Upper lobe of right lung (tissue), 1 donor: ENCODE results near the gene TMPRSS11E. TPM values are rescaled to one million over a fixed set of nuclear protein-coding genes. Genes with fewer than 3 reads are reported as not detected.
"Not testable (repeated sequence)": the region's sequence is repeated elsewhere in the genome, so short reads cannot be mapped to it uniquely, and the experiment has no call there.

ENCODE experiments used
- ATAC-seq: fragments of 200-7000 bp; cut with Tn5 transposase; one replicate; pipeline ENCODE4 v1.9.1; 2020; ENCODE audit warnings: mild to moderate bottlenecking, moderate library complexity
- DNase-seq: peaks from one replicate; pipeline ENCODE4 v3.0.0-alpha.2; 2020
- H3K27ac ChIP-seq: fragments of 200-600 bp; one replicate; pipeline ENCODE4 v1.8.0; 2022
- H3K27me3 ChIP-seq: fragments of 200-600 bp; one replicate; pipeline ENCODE4 v1.8.0; 2022; ENCODE audit warnings: mild to moderate bottlenecking
- H3K36me3 ChIP-seq: fragments of 200-600 bp; one replicate; pipeline ENCODE4 v1.8.0; 2022
- H3K4me1 ChIP-seq: fragments of 200-600 bp; one replicate; pipeline ENCODE4 v1.8.0; 2022
- H3K4me3 ChIP-seq: fragments of 200-600 bp; one replicate; pipeline ENCODE4 v1.8.0; 2022; ENCODE audit warnings: mild to moderate bottlenecking
- H3K9me3 ChIP-seq: fragments of 200-600 bp; one replicate; pipeline ENCODE4 v1.8.0; 2022
- intact Hi-C: fragments of 100-400 bp; cut with DNase I; formaldehyde crosslinking; loops from one replicate; pipeline ENCODE4 v1.11.0; 2022
- total RNA-seq: library from RNA; stranded (reverse); fragmentation: NEBNext Ultra II Directional; extraction: Animal tissue kit (Norgen Biotek cat#: 25700); gene quantifications from one replicate; pipeline ENCODE4 v1.2.1, GENCODE V29; 2021
- TF ChIP-seq, protein P1 (sequence below): fragments of 200-600 bp; IDR thresholded peaks from one replicate; pipeline ENCODE4 v1.8.0; 2022; ENCODE audit warnings: antibody characterized with exemption
- donor health status: DM: no; HTN: yes; CAD: no; lungs with severe emphysema.

TMPRSS11E gene
- total RNA-seq, 1 donor from 2014 or later, result not detected

DNA sequence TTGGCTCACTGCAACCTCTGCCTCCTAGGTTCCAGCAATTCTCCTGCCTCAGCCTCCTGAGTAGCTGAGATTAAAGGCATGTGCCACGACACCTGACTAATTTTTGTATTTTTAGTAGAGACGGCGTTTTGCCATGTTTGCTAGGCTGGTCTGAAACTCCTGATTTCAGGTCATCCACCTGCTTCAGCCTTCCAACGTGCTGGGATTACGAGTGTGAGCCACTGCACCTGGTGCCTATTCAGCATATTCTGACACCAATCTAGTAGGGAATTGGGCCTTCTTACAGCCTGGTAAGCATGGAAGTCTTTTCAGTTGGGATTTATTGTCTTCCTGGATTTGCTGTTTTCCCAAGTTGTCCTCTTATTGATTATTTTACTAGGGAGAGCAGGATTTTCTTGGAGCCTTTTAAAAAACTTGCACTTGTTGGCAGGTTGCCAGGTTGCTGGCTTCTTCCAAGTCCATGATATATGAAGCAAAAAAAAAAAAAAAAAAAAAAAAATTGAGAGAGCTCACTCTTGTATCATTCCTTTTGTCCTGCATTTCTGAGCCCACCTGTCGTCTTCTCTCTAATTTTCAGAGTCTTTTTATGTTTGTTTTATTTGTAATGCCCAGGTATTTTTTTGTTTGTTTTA lies 43.7 kb downstream of the TMPRSS11E start:
- intact Hi-C loops, result no loop called here
- ATAC-seq (no peak), DNase-seq (no peak)
- Histone ChIP-seq H3K9me3 (no peaks in the 10 kb centered on the region), H3K36me3 (no peaks in the 10 kb centered on the region), H3K27ac (no peak overlapping the region), H3K4me3 (no peak overlapping the region), H3K27me3 (no peaks in the 10 kb centered on the region), H3K4me1 (no peaks in the 10 kb centered on the region)
- TF ChIP-seq, protein P1, sequence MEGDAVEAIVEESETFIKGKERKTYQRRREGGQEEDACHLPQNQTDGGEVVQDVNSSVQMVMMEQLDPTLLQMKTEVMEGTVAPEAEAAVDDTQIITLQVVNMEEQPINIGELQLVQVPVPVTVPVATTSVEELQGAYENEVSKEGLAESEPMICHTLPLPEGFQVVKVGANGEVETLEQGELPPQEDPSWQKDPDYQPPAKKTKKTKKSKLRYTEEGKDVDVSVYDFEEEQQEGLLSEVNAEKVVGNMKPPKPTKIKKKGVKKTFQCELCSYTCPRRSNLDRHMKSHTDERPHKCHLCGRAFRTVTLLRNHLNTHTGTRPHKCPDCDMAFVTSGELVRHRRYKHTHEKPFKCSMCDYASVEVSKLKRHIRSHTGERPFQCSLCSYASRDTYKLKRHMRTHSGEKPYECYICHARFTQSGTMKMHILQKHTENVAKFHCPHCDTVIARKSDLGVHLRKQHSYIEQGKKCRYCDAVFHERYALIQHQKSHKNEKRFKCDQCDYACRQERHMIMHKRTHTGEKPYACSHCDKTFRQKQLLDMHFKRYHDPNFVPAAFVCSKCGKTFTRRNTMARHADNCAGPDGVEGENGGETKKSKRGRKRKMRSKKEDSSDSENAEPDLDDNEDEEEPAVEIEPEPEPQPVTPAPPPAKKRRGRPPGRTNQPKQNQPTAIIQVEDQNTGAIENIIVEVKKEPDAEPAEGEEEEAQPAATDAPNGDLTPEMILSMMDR, result no peak

DNA sequence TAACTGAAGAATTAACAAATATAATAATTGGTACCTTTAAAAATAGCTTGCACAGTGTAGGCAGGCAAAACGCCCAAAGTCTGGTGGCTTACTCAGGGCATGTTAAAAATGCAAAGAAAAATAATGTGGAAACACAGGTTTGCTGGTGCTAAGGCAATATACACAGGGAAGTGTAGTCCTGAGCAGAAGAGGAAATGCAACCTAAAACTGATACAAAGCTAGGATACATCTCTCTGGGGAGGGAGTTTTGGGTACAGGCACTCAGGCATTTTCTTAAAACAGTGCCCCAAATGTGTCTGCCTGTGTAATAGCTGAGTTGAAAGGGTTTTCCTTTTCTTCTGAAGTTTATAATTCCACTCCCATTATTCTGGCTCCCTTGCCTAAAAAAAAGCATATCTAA lies 47.4 kb downstream of the TMPRSS11E start:
- Histone ChIP-seq H3K36me3 (no peaks in the 10 kb centered on the region), H3K27me3 (no peaks in the 10 kb centered on the region), H3K4me3 (no peak overlapping the region), H3K4me1 (no peaks in the 10 kb centered on the region), H3K27ac (no peak overlapping the region), H3K9me3 (no peaks in the 10 kb centered on the region)
- DNase-seq (no peak), ATAC-seq (no peak)
- TF ChIP-seq, protein P1, result no peak
- intact Hi-C loops, result no loop called here

DNA sequence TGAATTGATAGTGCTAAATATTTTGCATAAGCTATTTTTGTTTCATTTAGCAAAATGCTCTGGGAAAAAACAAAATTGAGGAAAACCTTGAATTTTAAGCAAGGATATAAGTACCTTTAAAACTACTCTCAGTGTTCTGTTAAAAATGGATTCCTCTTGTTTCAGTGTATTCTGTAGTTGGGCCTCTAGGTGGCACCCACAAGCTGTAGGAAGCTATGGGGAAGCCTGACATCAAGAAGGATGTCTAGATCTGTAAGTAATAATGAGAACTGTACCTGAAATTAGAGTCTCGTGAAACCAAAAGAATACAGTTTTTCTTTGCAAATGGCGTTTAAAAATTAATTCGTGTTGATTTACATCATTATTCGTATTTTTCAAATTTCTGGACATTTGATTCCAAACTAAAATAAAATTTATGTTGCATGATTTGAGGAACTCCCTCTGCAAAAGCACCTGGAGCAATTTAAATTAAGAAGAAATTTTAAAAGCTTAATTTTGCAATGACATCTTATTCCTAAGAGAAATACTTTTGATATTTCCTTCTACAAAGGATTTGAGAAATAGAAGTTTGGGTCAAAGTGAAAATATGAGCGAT lies 51.2 kb downstream of the TMPRSS11E start:
- Histone ChIP-seq H3K4me3 (no peak overlapping the region), H3K9me3 (no peaks in the 10 kb centered on the region), H3K4me1 (no peaks in the 10 kb centered on the region), H3K27me3 (no peaks in the 10 kb centered on the region), H3K36me3 (no peaks in the 10 kb centered on the region), H3K27ac (no peak overlapping the region)
- intact Hi-C loops, result no loop called here
- TF ChIP-seq, protein P1, result peak; percentile 86
- peak; percentile 95 for ATAC-seq
- DNase-seq, result no peak

DNA sequence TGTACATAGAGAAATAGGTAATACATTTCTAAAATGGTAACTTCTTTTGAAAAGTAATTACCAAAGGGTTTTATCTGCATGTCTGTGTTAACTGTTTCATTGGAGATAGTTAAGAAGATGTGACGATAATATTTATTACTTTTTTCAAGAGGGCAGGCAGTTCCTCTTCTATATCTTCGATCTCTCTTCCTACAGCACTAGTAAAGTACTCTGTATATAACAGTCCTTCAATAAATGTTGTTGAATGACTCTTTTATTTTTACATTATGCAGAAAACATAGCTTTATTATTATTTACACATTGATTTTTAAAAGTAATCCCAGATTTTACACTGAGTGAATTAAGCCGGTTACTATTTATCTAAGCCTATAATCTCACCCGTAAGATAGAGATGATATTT lies 51.8 kb downstream of the TMPRSS11E start:
- ATAC-seq, result no peak
- Histone ChIP-seq H3K27ac (no peak overlapping the region), H3K27me3 (no peaks in the 10 kb centered on the region), H3K9me3 (no peaks in the 10 kb centered on the region), H3K36me3 (no peaks in the 10 kb centered on the region), H3K4me1 (no peaks in the 10 kb centered on the region), H3K4me3 (no peak overlapping the region)
- TF ChIP-seq, protein P1, result no peak
- no peak for DNase-seq
- intact Hi-C loops, result no loop called here

DNA sequence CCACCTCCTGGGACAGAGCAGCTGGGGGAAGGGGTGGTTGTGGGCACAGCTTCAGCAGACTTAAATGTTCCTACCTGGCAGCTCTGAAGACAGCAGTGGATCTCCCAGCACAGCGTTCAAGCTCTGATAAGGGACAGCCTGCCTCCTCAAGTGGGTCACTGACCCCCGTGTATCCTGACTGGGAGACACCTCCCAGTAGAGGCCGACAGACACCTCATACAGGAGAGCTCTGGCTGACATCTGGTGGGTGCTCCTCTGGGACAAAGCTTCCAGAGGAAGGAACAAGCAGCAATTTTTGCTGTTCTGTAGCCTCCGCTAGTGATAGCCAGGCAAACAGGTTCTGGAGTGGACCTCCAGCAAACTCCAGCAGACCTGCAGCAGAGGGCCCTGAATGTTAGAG lies 56.2 kb downstream of the TMPRSS11E start:
- DNase-seq, ATAC-seq, H3K27me3 ChIP-seq, H3K4me1 ChIP-seq, H3K9me3 ChIP-seq, intact Hi-C loops, H3K4me3 ChIP-seq, H3K36me3 ChIP-seq, H3K27ac ChIP-seq: not testable (repeated sequence)

DNA sequence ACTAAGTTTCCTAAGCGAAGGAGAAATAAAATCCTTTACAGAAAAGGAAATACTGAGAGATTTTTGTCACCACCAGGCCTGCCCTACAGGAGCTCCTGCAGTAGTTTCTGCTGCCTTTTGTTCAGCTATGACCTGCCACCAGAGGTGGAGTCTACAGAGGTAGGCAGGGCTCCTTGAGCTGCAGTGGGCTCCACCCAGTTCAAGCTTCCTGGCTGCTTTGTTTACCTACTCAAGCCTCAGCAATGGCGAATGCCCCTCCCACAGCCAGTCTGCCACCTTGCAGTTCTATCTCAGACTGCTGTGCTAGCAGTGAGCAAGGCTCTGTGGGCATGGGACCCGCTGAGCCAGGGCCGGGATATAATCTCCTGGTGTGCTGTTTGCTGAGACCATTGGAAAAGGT lies 57.6 kb downstream of the TMPRSS11E start:
- H3K4me1 ChIP-seq, intact Hi-C loops, ATAC-seq: not testable (repeated sequence)

DNA sequence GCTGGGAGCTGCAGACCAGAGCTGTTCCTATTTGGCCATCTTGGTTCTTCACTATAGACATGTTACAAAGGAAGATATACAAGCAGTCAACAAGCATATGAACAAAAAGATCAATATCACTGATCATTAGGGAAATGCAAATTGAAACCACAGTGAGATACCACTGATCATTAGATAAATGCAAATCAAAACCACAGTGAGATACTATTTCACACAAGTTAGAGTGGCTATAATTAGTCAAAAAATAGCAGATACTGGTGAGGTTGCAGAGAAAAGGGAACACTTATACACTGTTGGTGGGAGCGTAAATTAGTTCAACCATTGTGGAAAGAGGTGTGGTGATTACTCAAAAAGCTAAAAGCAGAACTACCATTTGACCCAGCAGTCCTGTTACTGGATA lies 58.2 kb downstream of the TMPRSS11E start:
- ATAC-seq, intact Hi-C loops: not testable (repeated sequence)

More for the DNA sequence above, 57.6 kb downstream of the TMPRSS11E start:
- DNase-seq, H3K27ac ChIP-seq, H3K4me3 ChIP-seq, H3K27me3 ChIP-seq, H3K36me3 ChIP-seq, H3K9me3 ChIP-seq: not testable (repeated sequence)

More for the DNA sequence above, 58.2 kb downstream of the TMPRSS11E start:
- not testable (repeated sequence) for H3K36me3 ChIP-seq, H3K4me1 ChIP-seq, H3K9me3 ChIP-seq, H3K27me3 ChIP-seq, H3K4me3 ChIP-seq, DNase-seq, H3K27ac ChIP-seq
